ENCODE measurements around the gene GPR42. TPM values are rescaled to one million over a fixed set of nuclear protein-coding genes. Genes with fewer than 3 reads are reported as not detected.

The GPR42 gene
- total and polyA plus RNA-seq, 2 experiments from 2014 or later = not detected

DNA sequence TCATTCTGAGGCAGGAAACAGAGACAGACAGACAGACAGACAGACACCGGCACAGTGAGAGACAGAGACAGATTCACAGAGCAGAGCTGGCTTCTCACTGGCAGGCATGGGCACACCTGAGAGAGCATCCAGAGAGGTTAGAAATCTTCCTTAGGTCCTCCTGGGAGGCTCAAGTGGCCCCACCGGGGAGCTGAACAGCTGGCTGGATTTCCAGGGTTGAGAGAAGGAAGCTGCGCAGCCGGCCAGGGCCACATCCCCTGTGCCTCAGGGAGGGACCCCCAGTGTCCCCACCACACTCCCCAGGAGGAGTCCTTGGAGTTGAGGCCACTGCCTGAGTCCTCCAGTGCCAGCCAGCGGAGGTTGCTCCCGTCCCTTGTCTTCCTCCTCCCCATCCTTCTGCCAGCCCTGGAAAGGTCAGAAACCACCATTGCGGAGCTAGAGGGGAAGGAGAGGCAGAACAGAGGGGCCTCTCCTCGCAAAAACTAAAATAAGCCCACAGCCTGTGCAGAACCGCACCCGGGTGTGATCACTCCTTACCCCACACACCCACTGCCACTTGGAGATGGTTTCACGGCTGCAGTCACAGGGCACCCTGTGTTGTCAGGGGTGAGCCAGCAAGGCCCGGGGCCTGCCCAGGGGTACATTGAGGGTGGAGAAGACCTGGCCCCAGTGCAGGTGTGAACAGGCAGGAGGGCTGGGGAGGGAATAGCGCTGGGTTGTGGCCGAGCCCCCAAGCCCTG is 8.4 kb upstream of the GPR42 start:
- 81% methylated on average over 10 of the region's 14 CpGs for WGBS (ENCODE audit: low lambda C conversion rate, missing lambda C conversion rate)
- no peak for DNase-seq (ENCODE audit: low spot score)

DNA sequence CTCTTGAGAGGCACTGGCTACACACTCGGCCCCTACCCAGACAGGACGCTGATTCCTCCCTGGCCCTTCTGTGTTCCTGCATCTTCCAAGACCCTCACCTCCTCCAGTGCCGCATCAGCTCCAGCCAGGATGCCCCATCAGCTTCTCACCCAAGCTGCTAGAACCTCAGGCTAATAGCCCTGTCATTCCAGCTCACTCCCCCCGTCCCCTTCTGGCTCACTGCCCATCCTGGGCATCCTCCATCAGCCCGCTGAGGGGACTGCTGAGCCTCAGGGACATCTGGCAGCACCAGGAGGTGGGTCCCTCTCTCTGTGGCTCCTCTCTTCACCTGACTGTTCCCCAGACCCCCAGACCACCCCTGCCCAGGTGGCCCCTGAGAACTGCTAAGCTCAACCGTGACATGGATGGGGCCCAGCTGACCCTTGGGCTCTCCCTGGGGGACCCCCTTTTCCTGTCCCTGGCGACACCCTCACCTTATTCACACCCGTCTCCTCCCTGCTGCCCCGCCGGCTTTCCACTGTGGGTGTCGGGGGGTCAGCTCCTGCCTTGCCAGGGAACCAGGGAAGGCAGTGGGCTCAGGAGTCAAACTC is 7.8 kb upstream of the GPR42 start:
- no peak overlapping the region for H3K4me2 ChIP-seq
- H3K4me1 ChIP-seq (ENCODE audit: insufficient read depth) = no peaks in the 10 kb centered on the region
- H3K36me3 ChIP-seq (replicated peaks; ENCODE audit: insufficient read depth, low read depth) = no peaks in the 10 kb centered on the region
- no peak for TF ChIP-seq EZH2phosphoT487 (IDR thresholded peaks at IDR 0.05; ENCODE audit: low read depth, severe bottlenecking, unreplicated experiment)
- TF ChIP-seq, protein P1, sequence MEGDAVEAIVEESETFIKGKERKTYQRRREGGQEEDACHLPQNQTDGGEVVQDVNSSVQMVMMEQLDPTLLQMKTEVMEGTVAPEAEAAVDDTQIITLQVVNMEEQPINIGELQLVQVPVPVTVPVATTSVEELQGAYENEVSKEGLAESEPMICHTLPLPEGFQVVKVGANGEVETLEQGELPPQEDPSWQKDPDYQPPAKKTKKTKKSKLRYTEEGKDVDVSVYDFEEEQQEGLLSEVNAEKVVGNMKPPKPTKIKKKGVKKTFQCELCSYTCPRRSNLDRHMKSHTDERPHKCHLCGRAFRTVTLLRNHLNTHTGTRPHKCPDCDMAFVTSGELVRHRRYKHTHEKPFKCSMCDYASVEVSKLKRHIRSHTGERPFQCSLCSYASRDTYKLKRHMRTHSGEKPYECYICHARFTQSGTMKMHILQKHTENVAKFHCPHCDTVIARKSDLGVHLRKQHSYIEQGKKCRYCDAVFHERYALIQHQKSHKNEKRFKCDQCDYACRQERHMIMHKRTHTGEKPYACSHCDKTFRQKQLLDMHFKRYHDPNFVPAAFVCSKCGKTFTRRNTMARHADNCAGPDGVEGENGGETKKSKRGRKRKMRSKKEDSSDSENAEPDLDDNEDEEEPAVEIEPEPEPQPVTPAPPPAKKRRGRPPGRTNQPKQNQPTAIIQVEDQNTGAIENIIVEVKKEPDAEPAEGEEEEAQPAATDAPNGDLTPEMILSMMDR (IDR thresholded peaks at IDR 0.05; ENCODE audit: poor library complexity) = no peak
- TF ChIP-seq EZH2 (IDR thresholded peaks at IDR 0.05; ENCODE audit: borderline replicate concordance) = no peak
- H3K27me3 ChIP-seq = no peaks in the 10 kb centered on the region
- no peak overlapping the region for H2AFZ ChIP-seq
- no peak overlapping the region for H3K4me3 ChIP-seq
- H4K20me1 ChIP-seq (ENCODE audit: insufficient read depth, poor library complexity, severe bottlenecking) = no peaks in the 10 kb centered on the region
- 96% methylated on average over 3 of the region's 11 CpGs for WGBS (ENCODE audit: low lambda C conversion rate, missing lambda C conversion rate)
- no peaks in the 10 kb centered on the region for H3K9me2 ChIP-seq (replicated peaks; ENCODE audit: insufficient read depth)
- H3K27ac ChIP-seq = no peak overlapping the region
- no peaks in the 10 kb centered on the region for H3K9me3 ChIP-seq (ENCODE audit: low read depth)
- H3K79me2 ChIP-seq = no peaks in the 10 kb centered on the region
- no peak for DNase-seq (ENCODE audit: low spot score)

More for the DNA sequence above, 8.4 kb upstream of the GPR42 start:
- H3K4me1 ChIP-seq (ENCODE audit: insufficient read depth) = peaks cover 3% of the 10 kb centered on the region
- no peaks in the 10 kb centered on the region for H3K9me2 ChIP-seq (replicated peaks; ENCODE audit: insufficient read depth)
- H3K4me2 ChIP-seq = no peak overlapping the region
- no peak overlapping the region for H2AFZ ChIP-seq
- no peaks in the 10 kb centered on the region for H3K9me3 ChIP-seq (ENCODE audit: low read depth)
- TF ChIP-seq EZH2 (IDR thresholded peaks at IDR 0.05; ENCODE audit: borderline replicate concordance) (no peak), EZH2phosphoT487 (IDR thresholded peaks at IDR 0.05; ENCODE audit: low read depth, severe bottlenecking, unreplicated experiment) (no peak)
- TF ChIP-seq, protein P1 (IDR thresholded peaks at IDR 0.05; ENCODE audit: poor library complexity) = no peak
- no peak overlapping the region for H3K27ac ChIP-seq
- H3K79me2 ChIP-seq = no peaks in the 10 kb centered on the region
- no peaks in the 10 kb centered on the region for H3K36me3 ChIP-seq (replicated peaks; ENCODE audit: insufficient read depth, low read depth)
- H4K20me1 ChIP-seq (ENCODE audit: insufficient read depth, poor library complexity, severe bottlenecking) = no peaks in the 10 kb centered on the region
- H3K4me3 ChIP-seq = no peak overlapping the region
- no peaks in the 10 kb centered on the region for H3K27me3 ChIP-seq

DNA sequence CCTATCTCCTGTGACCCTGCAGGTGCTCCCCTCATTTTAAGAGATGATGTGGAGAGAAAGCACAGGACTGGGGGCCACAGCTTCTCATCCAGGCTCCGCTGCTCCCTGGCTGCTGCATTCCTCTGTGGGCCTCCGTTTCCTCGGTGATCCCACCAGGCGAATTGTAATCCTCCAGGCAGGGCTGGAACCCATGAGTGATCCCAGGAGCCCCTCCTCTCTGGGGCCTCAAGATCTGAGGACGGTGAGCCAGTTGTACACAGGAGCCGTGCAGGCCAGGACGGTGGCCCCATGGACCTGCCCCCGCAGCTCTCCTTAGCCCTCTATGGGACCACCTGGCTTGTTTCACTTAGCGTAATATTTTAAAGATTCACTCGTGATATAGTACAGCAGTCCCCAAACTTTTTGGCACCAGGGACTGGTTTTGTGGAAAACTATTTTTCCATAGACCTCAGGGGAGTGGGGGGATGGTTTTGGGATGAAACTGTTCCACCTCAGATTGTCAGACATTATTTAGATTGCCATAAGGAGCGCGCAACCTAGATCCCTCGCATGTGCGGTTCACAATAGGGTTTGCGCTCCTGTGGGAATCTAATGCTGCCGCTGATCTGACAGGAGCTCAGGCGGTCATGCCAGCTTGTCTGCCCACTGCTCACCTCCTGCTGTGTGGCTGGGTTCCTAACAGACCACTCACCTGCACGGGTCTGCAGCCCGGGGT is 7.0 kb upstream of the GPR42 start:
- H3K9me2 ChIP-seq (replicated peaks; ENCODE audit: insufficient read depth) = no peaks in the 10 kb centered on the region
- H3K36me3 ChIP-seq (replicated peaks; ENCODE audit: insufficient read depth, low read depth) = no peaks in the 10 kb centered on the region
- no peaks in the 10 kb centered on the region for H3K9me3 ChIP-seq (ENCODE audit: low read depth)
- H3K27me3 ChIP-seq = no peaks in the 10 kb centered on the region
- no peak overlapping the region for H3K4me3 ChIP-seq
- WGBS (ENCODE audit: low lambda C conversion rate, missing lambda C conversion rate) = 81% methylated on average over 18 of the region's 19 CpGs
- no peaks in the 10 kb centered on the region for H3K79me2 ChIP-seq
- no peak for DNase-seq (ENCODE audit: low spot score)
- no peaks in the 10 kb centered on the region for H4K20me1 ChIP-seq (ENCODE audit: insufficient read depth, poor library complexity, severe bottlenecking)
- H3K4me2 ChIP-seq = no peak overlapping the region
- H3K4me1 ChIP-seq (ENCODE audit: insufficient read depth) = no peaks in the 10 kb centered on the region
- TF ChIP-seq EZH2phosphoT487 (IDR thresholded peaks at IDR 0.05; ENCODE audit: low read depth, severe bottlenecking, unreplicated experiment) (no peak), EZH2 (IDR thresholded peaks at IDR 0.05; ENCODE audit: borderline replicate concordance) (no peak)
- TF ChIP-seq, protein P1 (IDR thresholded peaks at IDR 0.05; ENCODE audit: poor library complexity) = no peak
- H3K27ac ChIP-seq = no peak overlapping the region
- no peak overlapping the region for H2AFZ ChIP-seq

All from hepatocyte (in vitro differentiated cells).